Measurements from ENCODE around the gene SPATA31C1.
"Not testable (repeated sequence)": the region's sequence is repeated elsewhere in the genome, so short reads cannot be mapped to it uniquely, and the experiment has no call there.

SPATA31C1 gene

DNA sequence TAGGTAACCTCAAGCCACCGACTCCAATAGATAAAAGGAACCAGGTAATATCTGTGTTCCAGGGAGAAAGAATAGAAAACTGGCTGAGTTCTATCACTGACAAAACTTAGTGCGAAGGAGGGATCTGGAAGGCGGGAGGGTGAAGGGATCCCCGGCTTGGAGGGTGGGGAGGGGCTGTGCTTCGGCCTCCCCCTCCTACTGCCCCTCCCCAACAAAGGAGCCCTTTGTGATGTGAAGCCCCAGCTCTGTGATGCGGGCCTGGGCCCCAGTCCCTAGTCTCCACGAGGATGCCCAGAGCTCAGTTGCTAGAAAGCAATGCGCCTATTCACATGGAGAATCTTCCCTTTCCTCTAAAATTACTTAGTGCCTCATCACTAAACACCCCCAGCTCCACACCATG is at the start of gene SPATA31C1:
Gene SPATA31C1 (plus strand): TSS at position 301 of the 400 bp plus-strand sequence.
- DNase-seq (ENCODE audit: low read depth in 3 of 3, low spot score in 1 of 3): not testable (repeated sequence)

DNA sequence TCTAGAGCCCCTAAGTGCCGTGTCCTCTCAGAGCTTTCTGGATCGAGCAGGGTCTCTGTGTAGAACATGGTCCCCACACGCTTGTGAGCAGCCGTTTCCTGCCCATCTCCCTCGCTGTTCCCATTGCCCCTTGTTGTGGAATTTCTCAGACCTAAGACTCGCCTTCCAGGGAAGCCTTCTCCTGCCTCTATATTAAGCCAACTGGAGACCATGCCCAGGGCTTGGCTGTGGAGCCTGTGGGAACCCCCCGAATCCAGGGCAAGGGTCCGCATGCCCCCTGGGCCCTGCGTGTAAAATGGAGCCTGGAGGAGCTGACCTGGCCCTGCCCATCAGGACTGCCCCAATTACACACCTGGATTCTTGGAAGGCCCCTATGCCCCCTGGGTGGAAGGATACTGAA is 49.6 kb upstream of the SPATA31C1 start:
- no peak for DNase-seq (ENCODE audit: low read depth in 3 of 3, low spot score in 1 of 3)

DNA sequence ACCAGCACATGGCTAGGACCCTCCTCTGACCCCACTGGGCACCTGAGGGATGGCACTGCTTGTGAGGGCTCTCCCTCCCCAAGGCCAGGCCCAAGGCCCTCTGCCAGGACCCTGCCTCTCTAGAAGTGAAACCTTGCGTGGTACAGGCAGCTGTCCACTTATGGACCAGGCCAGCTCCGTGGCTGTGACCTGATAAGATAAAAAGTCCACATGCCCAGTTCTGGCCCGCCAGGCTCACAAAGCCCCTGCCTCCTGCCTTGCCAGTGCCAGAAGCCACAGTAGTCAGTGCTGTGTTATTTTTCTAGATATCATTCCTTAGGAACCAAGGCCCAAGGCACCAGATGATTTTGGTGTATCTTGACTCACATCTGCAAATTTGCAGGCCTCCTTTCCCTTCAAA is 49.1 kb upstream of the SPATA31C1 start:
- DNase-seq (ENCODE audit: low read depth in 3 of 3, low spot score in 1 of 3): no peak

DNA sequence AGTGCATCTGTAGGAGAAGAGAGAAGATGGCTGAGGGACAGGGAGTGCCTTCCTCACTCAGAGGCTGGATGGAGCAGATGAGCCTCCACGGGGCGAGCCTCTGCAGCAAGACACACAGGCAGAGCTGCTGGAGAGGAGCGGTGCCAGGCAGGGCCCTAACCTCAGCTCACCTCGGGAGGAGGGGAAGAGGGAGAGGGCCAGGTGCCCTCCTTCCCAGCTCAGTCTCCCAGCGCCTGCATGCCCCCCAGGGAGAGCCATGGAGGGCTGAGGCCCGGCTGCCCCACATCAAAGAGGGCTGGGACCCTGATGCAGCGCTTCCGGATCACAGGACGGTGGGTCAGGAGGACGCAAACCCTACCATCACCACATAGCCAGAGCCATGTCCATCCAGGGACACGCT is 48.7 kb upstream of the SPATA31C1 start:
- DNase-seq (ENCODE audit: low read depth in 3 of 3, low spot score in 1 of 3): no peak

DNA sequence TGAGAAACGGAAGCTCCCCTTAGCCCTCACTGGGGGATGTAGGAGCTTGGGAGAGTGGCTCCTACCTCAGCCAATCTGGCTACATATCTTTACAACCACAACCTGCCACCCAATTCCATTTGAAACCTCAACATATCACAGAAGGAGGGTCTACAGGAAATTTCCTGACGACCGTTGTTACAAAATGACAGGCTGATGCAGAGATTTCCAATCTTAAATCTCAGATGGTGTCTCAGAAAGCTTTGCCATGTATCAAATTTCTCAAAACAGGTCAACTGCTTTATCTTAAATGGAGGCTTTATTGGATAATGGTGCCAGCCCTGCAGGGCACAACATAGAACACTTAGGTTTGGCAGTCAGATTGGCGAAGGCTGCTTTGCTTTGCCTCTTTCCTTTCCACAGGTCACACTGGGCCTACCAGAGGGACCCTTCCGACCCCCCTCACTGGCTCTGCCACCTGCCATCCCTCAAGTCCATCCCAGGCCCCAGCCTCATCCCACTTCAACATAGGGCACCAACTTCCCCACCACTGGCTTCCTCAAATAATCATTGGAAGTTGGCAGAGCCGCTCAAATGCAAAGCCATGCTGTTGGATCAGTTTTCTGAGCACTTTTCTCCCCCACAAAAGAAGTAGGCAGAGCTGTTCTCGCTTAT is 46.2 kb upstream of the SPATA31C1 start:
- DNase-seq (ENCODE audit: low read depth in 3 of 3, low spot score in 1 of 3): no peak

DNA sequence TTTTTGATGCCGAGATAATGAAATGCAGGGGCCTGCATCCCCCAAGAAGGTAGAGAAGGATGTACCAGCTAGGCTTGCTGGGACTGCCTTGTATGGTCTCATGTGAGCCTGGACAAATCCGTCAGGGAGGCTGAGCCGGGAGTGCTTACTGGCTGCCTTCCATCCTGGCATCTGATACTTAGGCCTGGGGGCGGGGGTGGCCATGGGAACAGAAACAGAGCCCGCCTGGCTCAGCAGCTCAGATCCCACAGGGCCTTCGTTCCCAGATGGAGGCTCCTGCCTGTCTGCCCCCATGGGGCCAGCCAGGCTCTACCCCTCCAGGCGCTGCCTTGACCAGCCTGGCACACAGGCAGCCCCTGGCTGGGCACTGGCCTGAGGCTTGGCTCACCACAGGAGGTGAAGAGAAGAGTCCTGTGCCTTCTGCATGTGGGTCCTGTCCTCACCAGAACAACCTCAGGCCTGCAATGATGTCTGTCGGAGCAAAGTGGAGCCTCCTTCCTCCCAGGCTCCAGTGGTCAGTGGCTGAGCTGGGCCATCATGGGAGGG is 45.6 kb upstream of the SPATA31C1 start:
- DNase-seq (ENCODE audit: low read depth in 3 of 3, low spot score in 1 of 3): no peak

DNA sequence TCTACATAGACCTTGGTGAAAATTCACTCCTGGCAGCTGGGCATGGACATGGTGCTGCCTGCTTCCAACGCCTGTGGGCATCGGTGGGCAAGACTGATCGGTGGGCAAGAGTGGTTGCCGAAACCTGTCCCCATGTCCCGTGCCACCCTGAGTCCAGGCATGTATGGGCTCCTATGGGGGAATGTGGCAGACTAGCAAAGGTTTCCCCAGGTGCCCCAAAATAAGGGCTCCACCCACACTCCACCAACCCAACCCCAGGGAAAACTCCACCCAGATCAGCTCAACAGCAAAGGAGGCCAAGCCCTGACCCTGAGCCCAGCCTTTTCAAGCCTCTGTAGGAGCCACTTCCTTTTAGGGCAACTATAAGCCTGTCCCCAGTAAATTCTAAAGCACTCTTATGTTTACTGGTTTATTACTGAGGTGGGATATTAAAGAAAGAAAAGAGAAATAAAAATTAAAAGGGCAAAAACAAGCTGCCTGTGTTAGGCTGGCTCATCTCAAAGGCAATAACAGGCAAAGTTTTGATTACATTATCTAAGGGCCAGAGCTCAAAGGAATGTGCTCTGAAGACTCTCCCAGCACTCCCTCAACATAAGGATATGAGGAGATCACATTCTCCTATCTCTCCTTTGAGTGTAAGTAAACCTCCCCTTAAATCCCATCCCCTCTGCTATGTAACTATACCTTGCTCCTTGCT is 44.0 kb upstream of the SPATA31C1 start:
- no peak for DNase-seq (ENCODE audit: low read depth in 3 of 3, low spot score in 1 of 3)

DNA sequence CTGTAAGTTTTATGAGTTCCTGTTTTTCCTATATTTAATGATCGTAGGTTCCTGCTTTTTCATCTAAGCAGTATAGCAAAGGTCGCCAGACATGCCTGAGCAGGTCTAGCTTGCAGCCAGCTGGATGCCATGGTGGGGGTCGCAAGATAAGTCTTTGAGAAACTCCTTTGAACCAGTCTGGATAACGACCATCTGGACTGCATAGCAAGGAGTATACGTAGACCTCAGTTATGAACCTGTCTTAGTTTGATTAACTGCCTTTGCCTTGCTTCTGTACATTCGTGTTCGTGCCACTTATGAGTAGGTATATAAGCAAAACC is 43.5 kb upstream of the SPATA31C1 start:
- DNase-seq (ENCODE audit: low read depth in 3 of 3, low spot score in 1 of 3): no peak

DNA sequence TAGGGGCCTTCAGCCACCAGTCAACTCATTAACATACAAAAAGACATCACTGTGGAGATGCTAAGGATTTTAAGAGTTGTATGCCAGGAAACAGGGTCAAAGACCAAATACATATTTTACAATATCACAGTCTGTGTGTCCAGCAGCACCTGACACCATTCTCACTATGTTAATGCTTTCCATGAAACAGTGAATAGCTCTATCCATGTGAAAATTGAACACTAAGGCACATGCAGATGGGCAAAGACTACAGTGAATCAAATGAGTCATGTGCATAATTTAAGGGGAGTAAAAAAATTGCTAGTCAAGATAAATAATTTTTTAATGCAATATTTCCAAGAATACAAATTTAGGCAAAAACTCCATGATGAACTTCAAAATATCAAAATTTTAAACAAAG is 42.7 kb upstream of the SPATA31C1 start:
- no peak for DNase-seq (ENCODE audit: low read depth in 3 of 3, low spot score in 1 of 3)

DNA sequence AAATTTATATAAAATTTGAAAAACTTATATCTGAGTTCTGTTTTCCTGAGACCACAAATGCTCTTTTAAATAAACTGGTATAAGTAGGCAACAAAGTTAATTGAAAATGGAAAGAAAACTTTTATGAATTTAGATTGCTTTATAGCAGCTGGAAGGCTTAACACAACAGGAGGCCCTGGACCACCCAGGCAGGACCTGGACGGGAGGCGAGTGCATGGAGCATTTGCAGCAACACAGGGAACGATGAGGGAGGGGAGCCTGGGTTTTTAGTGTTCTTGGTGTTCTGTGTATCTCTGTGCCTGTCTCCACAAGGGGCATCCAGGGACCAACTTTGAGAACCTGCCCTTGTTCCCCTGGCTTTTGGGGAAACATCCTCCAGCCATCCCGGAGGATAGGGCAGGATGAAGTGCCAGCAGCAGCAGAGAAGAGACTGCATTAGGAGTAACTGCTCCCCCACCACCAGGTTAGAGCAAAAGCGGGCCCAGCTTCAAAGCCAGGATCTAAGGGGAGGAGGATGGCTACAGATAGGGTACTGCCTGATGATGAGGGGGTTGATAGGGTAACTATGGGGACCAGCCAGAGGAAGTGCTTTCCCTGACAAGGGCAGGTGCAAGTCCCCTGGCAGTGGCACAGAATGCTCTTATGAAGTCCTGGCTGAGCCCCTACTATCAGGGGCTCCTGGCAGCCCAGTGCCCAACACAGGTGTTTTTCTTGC is 41.8 kb upstream of the SPATA31C1 start:
- DNase-seq (ENCODE audit: low read depth in 3 of 3, low spot score in 1 of 3): no peak

DNA sequence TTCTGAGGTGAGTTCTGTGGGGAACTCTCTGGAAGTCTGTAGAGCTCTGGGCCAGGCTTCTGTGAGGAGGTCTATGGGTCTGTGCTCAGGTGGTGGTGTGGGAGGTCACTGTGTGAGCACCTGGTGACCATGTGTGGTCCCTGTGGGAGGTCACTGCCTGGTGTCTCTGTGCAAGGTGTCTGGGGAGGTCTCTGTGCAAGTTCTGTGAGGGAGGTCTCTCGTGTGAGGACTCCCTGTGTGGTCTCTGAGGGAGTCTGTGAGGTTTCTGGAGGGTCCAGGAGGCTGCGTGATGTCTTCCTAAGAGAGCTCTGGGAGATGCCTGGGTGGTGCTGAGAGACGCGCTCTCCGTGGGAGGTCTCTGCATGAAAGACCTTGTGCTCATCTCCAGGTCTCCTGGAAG is 41.1 kb upstream of the SPATA31C1 start:
- DNase-seq (ENCODE audit: low read depth in 3 of 3, low spot score in 1 of 3): no peak

DNA sequence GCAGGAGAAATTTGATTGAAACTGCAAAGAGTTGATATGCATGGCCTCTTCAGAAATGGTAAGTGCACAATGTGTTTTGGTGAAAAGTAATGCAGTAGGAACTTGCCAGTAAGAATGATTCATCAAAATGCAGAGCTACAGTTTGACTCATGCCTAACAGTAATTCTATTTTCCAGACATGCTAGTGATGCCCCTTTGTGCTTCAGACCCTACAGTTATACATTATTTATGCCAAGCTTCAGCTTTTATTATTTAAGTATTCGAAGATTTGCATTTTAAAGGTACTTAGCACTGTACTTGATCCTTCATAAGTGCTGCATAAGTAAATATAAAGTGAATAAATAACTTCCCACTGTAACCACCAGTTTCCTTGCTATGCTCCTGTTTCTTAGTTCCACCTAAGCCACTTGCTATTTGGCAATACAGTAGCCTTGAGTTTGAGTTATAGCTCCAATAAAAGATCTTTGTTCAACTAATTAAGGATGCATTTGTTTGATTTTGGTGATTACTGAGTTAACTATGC is 38.7 kb upstream of the SPATA31C1 start:
- DNase-seq (ENCODE audit: low read depth in 3 of 3, low spot score in 1 of 3): no peak

DNA sequence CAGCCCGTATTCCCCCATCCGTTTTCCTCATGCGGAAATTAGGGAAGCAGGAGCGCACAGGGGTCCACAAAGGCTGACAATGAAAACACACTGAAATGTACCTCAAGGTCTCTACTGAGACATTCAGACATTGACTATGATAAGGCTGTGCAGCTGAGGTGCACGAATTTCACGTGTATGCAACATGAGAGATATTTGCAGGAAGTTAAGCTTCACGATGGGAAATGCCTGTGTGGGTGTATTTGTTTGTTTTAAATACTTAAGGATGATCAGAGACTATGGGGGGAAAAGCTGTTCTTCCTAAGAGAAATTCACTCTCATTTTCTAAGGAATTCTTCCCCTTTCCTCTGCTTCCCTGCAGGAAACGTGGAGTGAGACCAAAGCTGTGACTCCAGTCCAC is 37.6 kb upstream of the SPATA31C1 start:
- no peak for DNase-seq (ENCODE audit: low read depth in 3 of 3, low spot score in 1 of 3)

DNA sequence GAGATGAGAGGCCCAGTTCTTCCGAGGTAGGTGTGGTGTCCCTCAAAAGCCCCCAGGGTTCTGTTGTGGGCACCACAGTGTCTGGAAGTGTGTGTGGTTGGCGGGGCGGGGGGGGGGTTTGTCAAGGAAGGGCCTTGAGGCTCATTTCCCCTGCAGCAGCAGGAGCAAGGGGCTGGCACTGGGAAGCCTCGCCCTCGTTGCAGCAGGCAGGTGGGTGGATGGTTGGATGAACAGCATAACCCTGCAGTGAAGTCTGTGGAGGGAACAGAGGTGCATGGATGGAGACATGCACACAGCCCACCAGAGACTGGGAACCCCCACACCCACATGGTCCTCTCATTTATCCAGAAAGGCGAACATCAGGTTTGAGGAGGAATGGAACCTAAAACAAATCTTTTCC is 37.1 kb upstream of the SPATA31C1 start:
- no peak for DNase-seq (ENCODE audit: low read depth in 3 of 3, low spot score in 1 of 3)

DNA sequence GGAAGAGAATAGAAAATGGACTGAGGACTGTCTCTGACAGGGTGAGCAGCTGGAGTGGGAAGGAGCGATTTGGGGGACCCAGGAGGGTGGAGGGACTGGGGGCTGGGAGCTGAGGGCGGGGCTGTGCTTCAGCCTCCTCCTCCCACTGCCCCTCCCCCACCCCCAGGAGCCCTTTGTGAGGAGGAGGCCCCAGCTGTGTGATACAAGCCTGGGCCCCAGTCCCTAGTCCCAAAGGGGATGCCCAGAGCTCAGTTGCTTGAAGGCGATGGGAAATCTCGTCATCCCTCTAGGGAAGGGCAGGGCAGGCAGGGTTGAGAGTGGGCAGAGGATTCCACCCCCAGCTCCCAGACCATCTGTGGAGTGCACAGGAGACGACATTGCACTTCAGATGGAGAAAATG is 35.1 kb upstream of the SPATA31C1 start, which contains the start of gene SPATA31E1:
Gene SPATA31E1 (plus strand): TSS at position 251 of the 400 bp plus-strand sequence. CDS start 15 bp downstream, at position 266.
- DNase-seq (ENCODE audit: low read depth in 3 of 3, low spot score in 1 of 3): no peak

DNA sequence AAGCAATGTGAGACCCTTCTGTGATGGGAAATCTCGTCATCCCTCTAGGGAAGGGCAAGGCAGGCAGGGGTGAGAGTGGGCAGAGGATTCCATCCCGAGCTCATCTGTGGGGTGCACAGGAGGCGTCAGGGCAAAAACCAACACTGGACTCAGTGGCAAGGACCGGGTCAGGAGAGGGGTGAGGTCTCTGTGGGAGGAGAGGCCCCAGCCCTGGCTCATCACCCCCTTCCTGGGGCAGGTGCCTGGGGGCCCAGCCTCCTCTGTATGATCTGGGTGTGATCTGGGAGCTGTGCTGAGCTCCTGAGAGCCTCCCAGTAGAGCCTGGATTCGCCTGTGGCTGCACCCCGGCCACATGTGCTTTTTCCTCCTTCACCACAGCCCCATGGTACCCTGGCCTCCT is 34.5 kb upstream of the SPATA31C1 start:
- no peak for DNase-seq (ENCODE audit: low read depth in 3 of 3, low spot score in 1 of 3)

DNA sequence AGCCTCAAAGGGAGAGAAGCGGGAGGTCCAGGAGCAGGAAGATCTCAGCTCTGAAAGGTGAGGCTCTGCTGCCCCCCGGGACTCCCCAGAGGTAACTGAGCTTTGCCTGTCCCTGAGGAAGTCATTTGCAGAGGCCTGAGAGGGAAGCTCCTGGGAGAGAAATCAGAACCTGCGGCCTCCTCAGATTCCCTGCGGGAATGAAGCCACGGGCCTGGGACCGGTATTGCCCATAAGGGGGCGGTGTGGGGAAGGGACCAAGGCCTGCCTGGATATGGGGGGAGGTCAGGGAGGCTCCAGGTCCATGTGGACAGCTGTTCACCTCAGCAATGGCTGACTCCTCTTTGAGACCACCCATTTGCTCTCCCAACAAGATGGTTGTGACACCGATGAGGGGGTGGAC is 33.8 kb upstream of the SPATA31C1 start:
- no peak for DNase-seq (ENCODE audit: low read depth in 3 of 3, low spot score in 1 of 3)

DNA sequence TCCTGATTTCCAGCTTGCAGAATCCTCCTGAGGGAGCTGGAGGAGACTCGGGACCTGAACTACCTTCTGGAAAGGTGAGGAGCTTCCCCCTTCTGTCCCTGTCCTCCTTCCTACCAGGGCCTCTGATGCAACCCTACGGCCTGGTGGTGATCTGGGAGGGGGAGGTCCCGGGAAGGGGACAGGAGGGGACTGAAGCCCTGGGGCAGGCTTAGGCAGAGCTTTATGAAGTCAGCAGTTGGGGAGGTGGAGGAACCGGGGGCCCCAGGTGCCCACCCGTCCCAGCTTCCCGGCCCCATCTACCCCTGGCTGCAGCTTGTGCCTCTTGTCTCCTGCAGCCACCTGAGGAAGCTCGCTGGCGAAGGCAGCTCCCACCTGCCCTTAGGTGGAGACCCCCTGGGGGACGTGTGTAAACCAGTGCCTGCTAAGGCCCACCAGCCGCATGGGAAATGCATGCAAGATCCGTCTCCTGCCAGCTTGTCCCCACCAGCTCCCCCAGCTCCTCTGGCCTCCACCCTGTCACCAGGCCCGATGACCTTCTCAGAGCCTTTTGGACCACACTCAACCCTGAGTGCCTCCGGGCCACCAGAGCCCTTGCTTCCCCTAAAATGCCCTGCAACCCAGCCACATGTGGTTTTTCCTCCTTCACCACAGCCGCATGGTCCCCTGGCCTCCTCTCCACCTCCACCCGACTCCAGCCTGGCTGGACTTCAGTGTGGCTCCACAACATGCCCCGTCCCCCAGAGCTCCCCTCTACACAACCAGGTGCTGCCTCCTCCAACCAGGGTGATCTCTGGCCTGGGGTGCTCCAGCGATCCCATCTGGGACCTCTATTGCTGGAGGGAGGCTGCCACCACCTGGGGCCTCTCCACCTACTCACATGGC is 32.9 kb upstream of the SPATA31C1 start:
- DNase-seq (ENCODE audit: low read depth in 3 of 3, low spot score in 1 of 3): no peak

DNA sequence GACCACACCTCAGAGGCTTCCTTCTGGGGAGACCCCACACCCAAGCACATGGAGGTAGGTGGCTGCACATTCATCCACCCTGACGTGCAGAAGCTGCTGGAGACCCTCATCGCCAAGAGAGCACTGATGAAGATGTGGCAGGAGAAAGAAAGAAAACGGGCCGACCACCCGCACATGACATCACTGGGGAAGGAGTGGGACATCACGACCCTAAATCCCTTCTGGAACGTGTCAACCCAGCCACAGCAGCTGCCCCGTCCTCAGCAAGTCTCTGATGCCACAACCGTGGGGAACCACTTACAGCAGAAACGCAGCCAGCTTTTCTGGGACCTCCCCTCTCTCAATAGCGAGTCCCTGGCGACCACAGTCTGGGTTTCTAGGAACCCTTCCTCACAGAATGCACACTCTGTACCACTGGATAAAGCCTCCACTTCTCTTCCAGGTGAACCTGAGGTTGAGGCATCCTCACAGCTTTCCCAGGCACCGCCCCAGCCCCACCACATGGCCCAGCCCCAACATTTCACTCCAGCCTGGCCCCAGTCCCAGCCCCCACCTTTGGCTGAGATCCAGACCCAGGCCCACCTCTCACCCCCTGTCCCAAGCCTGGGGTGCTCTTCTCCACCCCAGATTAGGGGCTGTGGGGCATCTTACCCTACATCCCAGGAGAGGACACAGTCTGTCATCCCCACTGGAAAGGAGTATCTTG is 32.1 kb upstream of the SPATA31C1 start:
- DNase-seq (ENCODE audit: low read depth in 3 of 3, low spot score in 1 of 3): no peak

DNA sequence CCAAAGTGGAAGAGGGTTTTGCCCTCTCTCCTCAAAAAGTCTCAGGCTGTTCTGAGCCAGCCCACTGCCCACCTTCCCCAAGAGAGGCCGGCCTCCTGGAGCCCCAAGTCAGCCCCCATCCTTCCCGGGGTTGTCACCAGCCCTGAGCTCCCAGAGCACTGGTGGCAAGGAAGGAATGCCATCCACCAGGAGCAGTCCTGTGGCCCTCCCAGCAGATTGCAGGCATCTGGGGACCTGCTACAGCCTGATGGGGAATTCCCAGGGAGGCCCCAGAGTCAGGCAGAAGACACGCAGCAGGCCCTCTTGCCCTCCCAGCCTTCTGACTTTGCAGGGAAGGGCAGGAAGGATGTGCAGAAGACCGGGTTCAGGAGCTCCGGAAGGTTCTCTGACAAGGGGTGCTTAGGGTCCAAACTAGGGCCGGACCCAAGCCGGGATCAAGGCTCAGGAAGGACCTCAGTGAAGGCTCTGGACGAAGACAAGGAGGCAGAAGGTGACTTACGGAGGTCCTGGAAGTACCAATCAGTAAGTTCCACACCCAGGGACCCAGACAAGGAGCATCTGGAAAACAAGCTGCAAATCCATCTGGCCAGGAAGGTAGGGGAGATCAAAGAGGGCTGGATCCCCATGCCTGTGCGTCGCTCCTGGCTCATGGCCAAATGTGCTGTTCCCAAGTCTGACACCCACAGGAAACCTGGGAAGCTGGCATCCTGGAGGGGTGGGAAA is 31.4 kb upstream of the SPATA31C1 start:
- DNase-seq (ENCODE audit: low read depth in 3 of 3, low spot score in 1 of 3): no peak

Data from stimulated activated CD4-positive, alpha-beta T cell treated with anti-CD3 and anti-CD28 coated beads, TNF-alpha, amount 100 ng/mL, for 1 hour (primary cell).